Smooth muscle cell (in vitro differentiated cells): ENCODE measurements around the gene HORMAD2. TPM values are rescaled to one million over a fixed set of nuclear protein-coding genes. Genes with fewer than 3 reads are reported as not detected.

Experiments
- DNase-seq: peaks from one replicate; lab custom pipeline; 2025; ENCODE audit not compliant: unreplicated experiment; lab: John Stamatoyannopoulos, UW
- H2AFZ ChIP-seq: fragments of 200-600 bp; sonication (generic); 2 replicates; pipeline ENCODE4 v1.6.0; 2016; ENCODE audit warnings: antibody characterized with exemption, low read depth, mild to moderate bottlenecking
- H3F3A ChIP-seq: fragments of 200-600 bp; sonication (generic); 2 replicates; pipeline ENCODE4 v1.6.0; 2017; ENCODE audit warnings: antibody characterized with exemption, low read depth
- H3K27ac ChIP-seq: fragments of 200-600 bp; sonication (generic); 2 replicates; pipeline ENCODE4 v1.5.1; 2016; ENCODE audit warnings: low read depth, mild to moderate bottlenecking
- H3K27me3 ChIP-seq: fragments of 200-600 bp; sonication (generic); 2 replicates; pipeline ENCODE4 v1.6.1; 2016; ENCODE audit warnings: low read depth, mild to moderate bottlenecking
- H3K36me3 ChIP-seq: fragments of 200-600 bp; sonication (generic); 2 replicates; pipeline ENCODE4 v1.5.1; 2016; ENCODE audit warnings: low read depth
- H3K4me1 ChIP-seq: fragments of 200-600 bp; sonication (generic); 2 replicates; pipeline ENCODE4 v1.5.1; 2016; ENCODE audit warnings: low read depth
- H3K4me2 ChIP-seq: fragments of 200-600 bp; sonication (generic); 2 replicates; pipeline ENCODE4 v1.6.0; 2016; ENCODE audit warnings: mild to moderate bottlenecking
- H3K4me3 ChIP-seq: fragments of 200-600 bp; sonication (generic); 2 replicates; pipeline ENCODE4 v1.5.1; 2016; ENCODE audit warnings: mild to moderate bottlenecking
- H3K79me2 ChIP-seq: fragments of 200-600 bp; sonication (generic); 2 replicates; pipeline ENCODE4 v1.6.0; 2016; ENCODE audit warnings: low read depth, mild to moderate bottlenecking
- H3K9ac ChIP-seq: fragments of 200-600 bp; sonication (generic); 2 replicates; pipeline ENCODE4 v1.6.0; 2016; ENCODE audit warnings: low read depth
- H3K9me3 ChIP-seq: fragments of 200-600 bp; sonication (generic); replicated peaks from 2 replicates; pipeline ENCODE4 v1.5.1; 2016; ENCODE audit warnings: low read depth
- H4K20me1 ChIP-seq: fragments of 200-600 bp; sonication (generic); 2 replicates; pipeline ENCODE4 v1.6.0; 2016; ENCODE audit warnings: low read depth
- CTCF ChIP-seq: fragments of 200-600 bp; sonication (generic); IDR thresholded peaks from 2 replicates; pipeline ENCODE4 v1.5.1; 2017; ENCODE audit warnings: borderline replicate concordance, mild to moderate bottlenecking, antibody characterized with exemption; ENCODE audit not compliant: insufficient read depth, poor library complexity, severe bottlenecking
- WGBS: methylation state at CpG from one replicate; pipeline ENCODE4 v1.1.7; 2016; ENCODE audit warnings: low lambda C conversion rate; 5-methylcytosine and 5-hydroxymethylcytosine counted together
- polyA plus RNA-seq: library from polyadenylated mRNA; unstranded; fragments of >200 nt; fragmentation: Nextera tagmentation; extraction: Ambion mirVana; gene quantifications from 2 replicates; pipeline ENCODE4 v1.2.1, GENCODE V29; 2016
- total RNA-seq: library from RNA; depleted of rRNA; stranded (reverse); fragments of >200 nt; gene quantifications from 2 replicates; pipeline ENCODE4 v1.2.3, GENCODE V29; 2014

The HORMAD2 gene
- total and polyA plus RNA-seq, 2 experiments from 2014 or later = 1.4 TPM; not detected in 1

DNA sequence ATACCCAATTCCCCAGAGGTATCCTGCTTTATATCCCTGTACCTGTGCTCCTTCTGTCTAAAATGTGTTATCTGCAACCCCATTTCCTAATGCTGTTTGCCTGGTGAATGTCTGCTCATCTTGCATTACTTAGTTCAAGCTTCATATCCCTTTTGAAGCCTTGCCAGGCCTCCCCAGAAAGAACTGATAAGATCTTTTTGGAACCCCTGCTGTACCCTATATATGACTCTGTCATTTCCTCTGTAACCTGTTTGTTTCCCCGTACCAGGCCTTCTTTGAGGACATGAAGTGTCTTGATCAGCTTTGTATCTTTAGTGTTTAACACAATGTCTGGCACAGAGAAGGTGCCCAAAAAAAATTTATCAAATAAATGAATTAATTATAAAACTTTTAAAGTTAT lies 88.7 kb downstream of the HORMAD2 start:
- Histone ChIP-seq H3K79me2 (no peaks in the 10 kb centered on the region), H3K27ac (no peak overlapping the region), H3F3A (no peaks in the 10 kb centered on the region), H3K27me3 (no peaks in the 10 kb centered on the region), H3K36me3 (no peaks in the 10 kb centered on the region), H3K9ac (no peak overlapping the region), H2AFZ (no peak overlapping the region), H3K4me2 (no peak overlapping the region), H3K4me1 (no peaks in the 10 kb centered on the region), H3K4me3 (no peak overlapping the region), H4K20me1 (no peaks in the 10 kb centered on the region), H3K9me3 (no peaks in the 10 kb centered on the region)
- WGBS = 90% methylated on average over 1 of the region's 1 CpG
- TF ChIP-seq CTCF = no peak
- no peak for DNase-seq

DNA sequence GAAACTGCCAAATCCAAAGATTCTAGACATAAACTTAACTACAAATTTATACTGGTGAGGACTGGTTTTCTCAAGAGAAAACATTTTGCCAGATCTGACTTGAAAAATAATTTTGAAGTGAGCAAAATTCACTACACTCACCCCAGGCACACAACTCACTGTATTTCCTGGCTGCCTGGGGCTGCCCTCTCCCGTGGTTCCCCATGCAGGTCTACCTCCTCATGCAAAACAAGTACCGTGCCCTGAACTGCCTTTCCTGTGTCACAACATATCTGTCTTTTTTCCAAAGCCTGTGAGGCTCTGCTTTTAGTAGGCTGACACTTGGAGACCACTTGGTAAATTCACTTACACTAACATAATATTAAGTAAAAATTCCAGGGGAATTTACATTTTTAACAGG lies 89.9 kb downstream of the HORMAD2 start:
- no peaks in the 10 kb centered on the region for H3K36me3 ChIP-seq
- TF ChIP-seq CTCF = no peak
- no peak overlapping the region for H3K4me3 ChIP-seq
- no peak overlapping the region for H3K9ac ChIP-seq
- H3K27me3 ChIP-seq = no peaks in the 10 kb centered on the region
- H3K4me2 ChIP-seq = no peak overlapping the region
- no peaks in the 10 kb centered on the region for H3K79me2 ChIP-seq
- no peaks in the 10 kb centered on the region for H3K9me3 ChIP-seq
- H3K27ac ChIP-seq = no peak overlapping the region
- no peak overlapping the region for H2AFZ ChIP-seq
- 75% methylated on average over 2 of the region's 2 CpGs for WGBS
- no peaks in the 10 kb centered on the region for H4K20me1 ChIP-seq
- no peaks in the 10 kb centered on the region for H3K4me1 ChIP-seq
- DNase-seq = no peak
- H3F3A ChIP-seq = peaks cover 3% of the 10 kb centered on the region

- Histone ChIP-seq H3K79me2 (no peaks in the 10 kb centered on the region), H3K4me3 (no peak overlapping the region), H3K9ac (no peak overlapping the region), H3K27me3 (no peaks in the 10 kb centered on the region), H3K36me3 (no peaks in the 10 kb centered on the region), H3K27ac (no peak overlapping the region), H3F3A (peaks cover 3% of the 10 kb centered on the region), H4K20me1 (no peaks in the 10 kb centered on the region), H3K4me2 (no peak overlapping the region), H3K4me1 (no peaks in the 10 kb centered on the region), H3K9me3 (no peaks in the 10 kb centered on the region), H2AFZ (no peak overlapping the region)
- 66% methylated on average over 3 of the region's 3 CpGs for WGBS
- no peak for TF ChIP-seq CTCF
- DNase-seq = no peak
Measured at GRCh38 chr22:30171008-30171407, 90.7 kb downstream of the HORMAD2 start.

DNA sequence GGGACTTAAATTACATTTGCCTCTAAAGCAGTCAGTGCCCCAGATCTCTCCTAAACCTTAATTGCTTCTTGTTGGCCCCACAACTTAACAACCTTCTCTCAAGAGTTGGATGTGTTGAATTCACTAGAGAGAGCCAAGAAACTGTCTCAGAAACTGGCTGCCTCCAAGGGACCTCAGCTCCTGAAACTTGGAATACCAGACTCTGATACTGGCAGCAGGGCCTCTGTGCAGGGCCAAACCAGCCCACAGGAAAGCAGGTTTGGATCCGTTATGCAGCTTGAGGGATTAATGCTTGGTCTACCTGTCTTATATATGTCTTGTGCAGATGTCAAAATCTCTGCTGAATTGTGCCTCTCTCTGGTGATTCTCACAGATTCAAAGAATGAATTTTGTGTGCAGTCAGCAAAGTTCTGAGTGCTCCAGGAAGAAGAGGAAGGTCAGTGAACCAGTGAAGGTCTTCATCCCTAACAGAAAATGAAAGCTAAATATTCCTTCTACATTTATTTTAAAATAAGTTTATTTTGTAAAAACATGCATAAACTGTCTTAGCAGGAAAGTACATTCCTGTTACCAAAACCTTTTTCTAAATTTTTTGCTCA lies 95.5 kb downstream of the HORMAD2 start:
- no peak for TF ChIP-seq CTCF
- DNase-seq = no peak
- H2AFZ ChIP-seq = peak overlapping the region; percentile 18

More for the DNA sequence above, 95.5 kb downstream of the HORMAD2 start:
- H3K27ac ChIP-seq = no peak overlapping the region
- H3K4me1 ChIP-seq = no peaks in the 10 kb centered on the region
- H3K9me3 ChIP-seq = no peaks in the 10 kb centered on the region
- no peak overlapping the region for H3K9ac ChIP-seq
- H4K20me1 ChIP-seq = no peaks in the 10 kb centered on the region
- H3K36me3 ChIP-seq = no peaks in the 10 kb centered on the region
- H3K4me3 ChIP-seq = no peak overlapping the region
- no peaks in the 10 kb centered on the region for H3K79me2 ChIP-seq
- H3K27me3 ChIP-seq = no peaks in the 10 kb centered on the region
- 69% methylated on average over 1 of the region's 1 CpG for WGBS
- H3F3A ChIP-seq = peaks cover 3% of the 10 kb centered on the region
- no peak overlapping the region for H3K4me2 ChIP-seq
